Tibial nerve (tissue), 4 donors: ENCODE data around the gene ASTN1. TPM values are rescaled to one million over a fixed set of nuclear protein-coding genes. Genes with fewer than 3 reads are reported as not detected.

Experiments
- DNase-seq, 2 donors: peaks; one replicate each; pipeline ENCODE4 v3.0.0-alpha.2; 2019; ENCODE audit warnings: low spot score in 2 of 2
- H3K27ac ChIP-seq, 4 donors: fragments of 200-600 bp; sonication (generic) in 3 of 4; one replicate each; pipeline ENCODE4 v1.5.1; 2017 to 2019; ENCODE audit warnings: mild to moderate bottlenecking in 1 of 4
- H3K27me3 ChIP-seq, 2 donors: fragments of 200-600 bp; sonication (generic) in 1 of 2; one replicate each; pipeline versions ENCODE4 v1.5.1 to v1.6.0; 2017 to 2019
- H3K36me3 ChIP-seq, 3 donors: fragments of 200-600 bp; sonication (generic); one replicate each; pipeline ENCODE4 v1.5.1; 2018 to 2019
- H3K4me1 ChIP-seq, 4 donors: fragments of 200-600 bp; sonication (generic) in 3 of 4; one replicate each; pipeline ENCODE4 v1.5.1; 2017 to 2019
- H3K4me3 ChIP-seq, 4 donors: fragments of 200-600 bp; sonication (generic) in 3 of 4; one replicate each; pipeline ENCODE4 v1.5.1; 2017 to 2019; ENCODE audit warnings: mild to moderate bottlenecking in 1 of 4, moderate library complexity in 1 of 4
- H3K9me3 ChIP-seq, 4 donors: fragments of 200-600 bp; sonication (generic) in 3 of 4; one replicate each; pipeline ENCODE4 v1.5.1; 2017 to 2019
- CTCF ChIP-seq, 5 experiments: fragments of 200-600 bp in 3 of 5; fragments of 450-650 bp in 2 of 5; sonication (generic) in 3 of 5; IDR thresholded peaks; one replicate each; pipeline ENCODE4 v1.5.1; 2016 to 2019; ENCODE audit warnings: antibody characterized with exemption in 5 of 5, mild to moderate bottlenecking in 3 of 5, moderate library complexity in 2 of 5
- EP300 ChIP-seq, 2 donors: sonication (generic); formaldehyde crosslinking; IDR thresholded peaks; one replicate each; pipeline ENCODE4 v1.6.1; 2017; ENCODE audit warnings: antibody characterized with exemption in 2 of 2, mild to moderate bottlenecking in 1 of 2
- POLR2A ChIP-seq, 2 donors: fragments of 450-650 bp; IDR thresholded peaks; one replicate each; pipeline ENCODE4 v1.6.1; 2017; ENCODE audit warnings: antibody characterized with exemption in 2 of 2, mild to moderate bottlenecking in 2 of 2, moderate library complexity in 2 of 2
- WGBS, 2 donors: methylation state at CpG; one replicate each; pipeline ENCODE4 v1.1.5; 2018; 5-methylcytosine and 5-hydroxymethylcytosine counted together
- total RNA-seq, 4 donors: library from RNA; depleted of rRNA; stranded (reverse); fragments of >200 nt; gene quantifications; one replicate each; pipeline ENCODE4 v1.1.0, GENCODE V29; 2016

The ASTN1 gene
- total RNA-seq, 4 donors from 2014 or later, result 0.30 to 0.63 TPM; not detected in 2

- TF ChIP-seq EP300 (IDR thresholded peaks at IDR 0.05) (no peak), POLR2A (IDR thresholded peaks at IDR 0.05) (no peak), CTCF (IDR thresholded peaks at IDR 0.05) (no peak)
- DNase-seq, result no peak
- no peaks in the 10 kb centered on the region for H3K36me3 ChIP-seq
- no peaks in the 10 kb centered on the region for H3K27me3 ChIP-seq
- no peak overlapping the region for H3K27ac ChIP-seq
- H3K4me3 ChIP-seq, result no peak overlapping the region
- H3K4me1 ChIP-seq, result peaks cover 0 to 12% (median 2%) of the 10 kb centered on the region in 4 donors
- WGBS, 2 donors, result 64 to 74% methylated on average over 2 of the region's 2 CpGs
- no peaks in the 10 kb centered on the region for H3K9me3 ChIP-seq
Observed at GRCh38 chr1:176841238-176841637, 323.3 kb downstream of the ASTN1 start.

GRCh38 chr1:176839216-176839615 is 325.3 kb downstream of the ASTN1 start:
- WGBS, 2 donors, result 95 to 99% methylated on average over 4 of the region's 4 CpGs
- Histone ChIP-seq H3K27ac (no peak overlapping the region), H3K27me3 (no peaks in the 10 kb centered on the region), H3K4me1 (peaks cover 0 to 12% (median 2%) of the 10 kb centered on the region in 4 donors), H3K4me3 (no peak overlapping the region), H3K9me3 (no peaks in the 10 kb centered on the region), H3K36me3 (no peaks in the 10 kb centered on the region)
- TF ChIP-seq EP300 (IDR thresholded peaks at IDR 0.05) (no peak), CTCF (IDR thresholded peaks at IDR 0.05) (no peak), POLR2A (IDR thresholded peaks at IDR 0.05) (no peak)
- DNase-seq, result no peak

GRCh38 chr1:176838276-176838995 is 326.1 kb downstream of the ASTN1 start:
- Histone ChIP-seq H3K36me3 (no peaks in the 10 kb centered on the region), H3K27me3 (no peaks in the 10 kb centered on the region), H3K9me3 (no peaks in the 10 kb centered on the region), H3K4me3 (no peak overlapping the region), H3K4me1 (peaks cover 0 to 10% (median 2%) of the 10 kb centered on the region in 4 donors), H3K27ac (no peak overlapping the region)
- DNase-seq, result no peak
- TF ChIP-seq CTCF (IDR thresholded peaks at IDR 0.05), result no peak
- TF ChIP-seq POLR2A (IDR thresholded peaks at IDR 0.05), result no peak
- no peak for TF ChIP-seq EP300 (IDR thresholded peaks at IDR 0.05)
- 71 to 74% methylated on average over 5 of the region's 5 CpGs for WGBS, 2 donors

GRCh38 chr1:176837708-176838107 is 326.8 kb downstream of the ASTN1 start:
- 52 to 58% methylated on average over 2 of the region's 2 CpGs for WGBS, 2 donors
- H3K27me3 ChIP-seq, result no peaks in the 10 kb centered on the region
- H3K4me1 ChIP-seq, result peaks cover 0 to 7% (median 2%) of the 10 kb centered on the region in 4 donors
- no peak for TF ChIP-seq POLR2A (IDR thresholded peaks at IDR 0.05)
- no peak for TF ChIP-seq EP300 (IDR thresholded peaks at IDR 0.05)
- no peak for TF ChIP-seq CTCF (IDR thresholded peaks at IDR 0.05)
- H3K27ac ChIP-seq, result no peak overlapping the region
- H3K9me3 ChIP-seq, result no peaks in the 10 kb centered on the region
- H3K36me3 ChIP-seq, result no peaks in the 10 kb centered on the region
- H3K4me3 ChIP-seq, result no peak overlapping the region
- no peak for DNase-seq

GRCh38 chr1:176831150-176831549 is 333.4 kb downstream of the ASTN1 start:
- DNase-seq, result no peak
- H3K9me3 ChIP-seq, result no peaks in the 10 kb centered on the region
- H3K36me3 ChIP-seq, result no peaks in the 10 kb centered on the region
- 37 to 53% methylated on average over 2 of the region's 2 CpGs for WGBS, 2 donors
- no peak overlapping the region for H3K4me3 ChIP-seq
- H3K27me3 ChIP-seq, result no peaks in the 10 kb centered on the region
- peaks cover 0 to 3% (median 0%) of the 10 kb centered on the region in 4 donors for H3K4me1 ChIP-seq
- TF ChIP-seq EP300 (IDR thresholded peaks at IDR 0.05), result no peak
- TF ChIP-seq POLR2A (IDR thresholded peaks at IDR 0.05), result no peak
- no peak for TF ChIP-seq CTCF (IDR thresholded peaks at IDR 0.05)
- H3K27ac ChIP-seq, result no peak overlapping the region
